ENCODE results near the gene BRIP1. TPM values are rescaled to one million over a fixed set of nuclear protein-coding genes. Genes with fewer than 3 reads are reported as not detected.
"Not testable (repeated sequence)": the region's sequence is repeated elsewhere in the genome, so short reads cannot be mapped to it uniquely, and the experiment has no call there.

Gene BRIP1
- polyA plus RNA-seq, 5 donors = 8.0 to 22.9 (median 12.8) TPM

GRCh38 chr17:61867033-61867432 is 3.7 kb upstream of the BRIP1 start:
- DNase-seq = no peak

GRCh38 chr17:61863801-61864126 is 436 bp upstream of the BRIP1 start:
- DNase-seq = no peak

GRCh38 chr17:61862105-61862574 is 1.2 kb downstream of the BRIP1 start:
- DNase-seq = no peak

GRCh38 chr17:61860397-61860796 is 2.9 kb downstream of the BRIP1 start:
- DNase-seq = not testable (repeated sequence)

- no peak for DNase-seq
Measured at GRCh38 chr17:61856035-61856434, 7.3 kb downstream of the BRIP1 start.

GRCh38 chr17:61852857-61853256 is 10.5 kb downstream of the BRIP1 start:
- DNase-seq = no peak

GRCh38 chr17:61849674-61850073 is 13.7 kb downstream of the BRIP1 start:
- DNase-seq = peak; percentile 21 to 56

DNA sequence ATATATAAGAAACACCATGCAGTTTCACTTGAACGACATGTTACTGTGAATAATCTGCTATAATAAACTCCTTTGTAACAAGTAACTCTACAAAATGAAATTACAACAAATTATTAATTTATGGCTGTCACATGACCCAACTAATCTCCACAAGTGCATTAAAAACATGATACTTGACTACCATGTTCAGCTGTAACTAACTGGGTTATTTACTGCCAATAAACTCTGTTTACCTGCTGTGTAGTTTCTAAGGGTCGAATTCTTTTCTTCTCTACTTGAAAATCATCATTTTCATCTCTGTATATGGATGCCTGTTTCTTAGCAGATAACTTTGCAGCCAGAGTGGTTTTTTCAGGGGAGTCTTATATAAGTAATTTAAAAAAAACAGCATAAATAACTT is 14.4 kb downstream of the BRIP1 start:
- DNase-seq = no peak

DNA sequence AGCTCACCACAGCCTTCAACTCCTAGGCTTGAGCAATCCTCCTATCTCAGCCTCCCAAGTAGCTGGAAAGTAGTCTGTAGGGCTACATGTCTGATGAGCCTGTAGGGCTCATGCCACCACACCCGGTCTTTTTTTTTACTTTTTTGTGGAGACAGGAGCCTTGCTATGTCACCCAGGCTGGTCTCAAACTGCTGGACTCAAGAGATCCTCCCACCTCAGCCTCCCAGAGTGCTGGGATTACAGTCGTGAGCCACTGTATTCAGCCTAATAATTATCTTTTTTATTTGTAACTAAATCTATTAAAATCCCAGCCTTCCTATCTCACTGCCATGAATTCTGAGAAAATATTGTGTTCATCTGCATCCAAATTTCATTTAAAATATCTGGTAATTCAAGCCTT is 15.1 kb downstream of the BRIP1 start:
- DNase-seq = no peak

DNA sequence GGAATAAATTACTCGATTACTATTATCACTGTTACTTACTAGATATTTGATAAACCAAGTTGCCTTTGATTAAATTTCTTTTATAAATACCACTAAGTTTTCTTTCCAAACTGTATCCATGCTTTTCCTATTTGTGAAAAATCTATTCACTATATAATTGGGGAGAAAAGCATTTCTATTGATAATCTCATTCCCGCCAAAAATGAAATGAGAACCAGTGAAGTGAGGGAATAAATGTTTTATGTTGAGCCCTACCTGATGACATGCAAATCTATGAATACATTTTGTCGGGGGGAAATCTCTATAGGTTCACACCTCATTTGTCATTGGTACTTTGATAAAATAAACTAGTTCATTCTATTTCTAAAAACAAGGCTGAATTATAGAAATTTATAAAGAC is 15.7 kb downstream of the BRIP1 start:
- DNase-seq = no peak

DNA sequence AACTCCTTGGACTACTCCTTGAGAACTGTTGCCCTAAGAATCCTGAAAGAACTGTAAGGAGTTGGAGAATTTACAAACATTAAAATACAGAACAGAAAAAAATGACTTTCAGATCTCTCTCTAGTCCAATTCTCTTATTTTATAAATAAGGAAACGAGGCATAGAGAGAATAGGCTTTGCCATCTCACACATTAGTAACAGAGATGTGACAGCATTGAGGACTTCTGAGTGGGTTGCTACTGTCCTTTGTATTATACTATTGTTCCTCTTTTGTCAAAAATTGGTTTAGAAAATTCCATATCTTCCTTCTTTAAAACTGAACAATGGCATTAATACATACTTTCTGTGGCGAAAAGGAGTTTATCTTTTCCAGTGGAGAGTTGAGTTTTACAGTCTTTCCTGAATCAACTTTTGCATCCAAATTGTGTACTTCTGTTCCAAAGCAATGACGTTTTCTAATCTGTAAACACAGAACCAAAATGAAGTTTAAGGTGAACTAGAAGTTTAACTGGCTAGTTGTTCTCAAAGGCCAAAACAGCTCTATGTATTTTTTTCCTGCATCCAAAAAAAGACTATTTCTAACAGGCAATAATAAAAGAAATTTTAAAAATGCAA is 16.5 kb downstream of the BRIP1 start:
- no peak for DNase-seq

DNA sequence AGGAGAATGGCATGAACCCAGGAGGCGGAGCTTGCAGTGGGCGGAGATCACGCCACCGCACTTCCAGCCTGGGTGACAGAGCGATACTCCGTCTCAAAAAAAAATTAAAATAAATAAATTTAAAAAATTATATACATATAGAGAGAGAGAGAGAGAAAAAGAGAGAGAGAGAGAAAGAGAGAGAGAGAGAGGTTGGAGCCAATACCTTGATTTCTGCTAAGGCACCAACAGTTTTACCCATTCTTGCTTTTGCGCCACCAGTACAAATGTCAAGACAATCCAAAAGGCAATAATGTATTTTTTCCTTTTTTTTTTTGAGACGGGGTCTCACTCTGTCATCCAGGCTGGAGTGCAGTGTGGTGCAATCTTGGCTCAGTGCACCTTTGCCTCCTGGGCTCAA is 17.2 kb downstream of the BRIP1 start:
- DNase-seq = no peak

DNA sequence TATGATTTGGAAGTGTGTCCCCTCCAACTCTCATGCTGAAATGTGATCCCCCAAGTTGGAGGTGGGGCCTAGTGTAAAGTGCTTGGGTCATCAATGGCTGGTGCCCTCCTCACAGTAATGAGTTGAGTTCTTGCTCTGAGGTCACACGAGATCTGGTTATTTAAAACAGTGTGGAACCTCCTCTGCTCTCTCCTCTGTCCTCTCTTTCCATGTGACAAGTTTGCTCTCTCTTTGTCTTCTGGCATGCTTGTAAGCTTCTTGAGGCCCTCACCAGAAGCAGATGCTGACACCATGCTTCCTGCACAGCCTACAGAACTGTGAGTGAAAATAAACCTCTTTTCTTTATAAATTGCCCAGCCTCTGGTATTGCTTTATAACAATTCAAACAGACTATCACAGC is 19.9 kb downstream of the BRIP1 start:
- no peak for DNase-seq

- no peak for DNase-seq
Measured at GRCh38 chr17:61842899-61843298, 20.4 kb downstream of the BRIP1 start.

DNA sequence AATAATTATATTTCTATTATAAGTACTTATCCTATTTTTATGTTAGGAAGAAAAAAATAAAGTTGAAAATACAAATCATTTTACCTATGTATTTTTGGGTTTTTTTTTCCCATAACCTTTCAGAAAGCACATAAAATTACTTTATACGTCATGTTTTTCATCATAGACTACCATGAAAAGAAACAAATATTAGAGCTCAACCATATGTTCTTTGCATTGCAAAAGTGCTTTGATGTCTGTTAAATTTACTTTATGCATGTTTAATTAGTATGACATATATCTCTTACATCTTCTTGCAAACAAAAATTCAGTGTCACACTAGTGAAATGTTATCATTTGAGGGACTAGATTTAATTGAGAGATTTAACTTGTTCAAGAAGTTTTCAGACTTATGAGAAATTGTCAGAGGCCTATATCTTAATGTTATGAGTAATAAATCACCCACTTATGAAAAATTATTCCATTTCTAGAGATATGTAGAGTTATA is 24.0 kb downstream of the BRIP1 start:
- DNase-seq = no peak

- peak; percentile 62 to 68 for DNase-seq
Measured at GRCh38 chr17:61837175-61838051, 25.9 kb downstream of the BRIP1 start.

DNA sequence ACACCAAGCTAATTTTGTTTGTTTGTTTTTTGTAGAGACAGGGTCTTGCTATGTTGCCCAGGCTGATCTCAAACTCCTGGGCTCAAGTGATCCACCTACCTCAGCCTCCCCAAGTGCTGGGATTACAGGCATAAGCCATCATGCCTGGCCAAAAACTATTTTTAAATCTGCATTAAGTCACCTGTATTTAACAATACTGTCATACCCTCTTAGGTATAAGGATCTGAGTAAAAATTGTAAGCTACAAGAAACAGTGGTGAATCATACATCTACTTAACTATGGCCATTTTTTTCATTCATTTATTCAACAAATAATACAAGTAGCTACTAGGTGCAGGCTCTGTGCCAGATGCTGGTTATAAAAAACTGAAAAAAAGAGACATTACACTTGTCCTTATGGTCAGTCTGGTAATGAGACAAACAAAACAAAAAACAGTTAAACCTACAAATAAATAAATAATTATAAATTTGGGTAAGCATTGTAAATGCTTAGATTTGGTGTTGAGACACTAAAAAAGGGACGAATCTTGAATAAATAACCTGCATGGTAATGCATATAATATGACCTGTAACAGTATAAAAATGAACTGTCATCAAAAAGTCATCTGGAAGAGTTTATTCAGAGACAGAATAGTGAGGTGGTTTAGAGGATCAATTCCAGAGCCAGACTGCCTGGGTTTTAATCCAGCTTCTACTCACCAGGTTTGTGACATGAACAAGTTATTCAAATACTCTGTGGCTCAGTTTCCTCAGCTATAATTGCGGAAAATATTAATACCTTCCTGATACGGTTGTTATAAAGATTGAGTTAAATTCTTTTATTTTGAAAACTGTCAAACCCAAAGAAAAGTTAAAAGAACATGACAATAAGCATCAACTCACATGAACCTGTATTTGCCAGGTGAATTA is 26.8 kb downstream of the BRIP1 start:
- no peak for DNase-seq

GRCh38 chr17:61835606-61836005 is 27.7 kb downstream of the BRIP1 start:
- DNase-seq = peak in 1 of 2 donors; percentile 8

- no peak for DNase-seq
Measured at GRCh38 chr17:61834610-61835009, 28.7 kb downstream of the BRIP1 start.

GRCh38 chr17:61833536-61834193 is 29.7 kb downstream of the BRIP1 start:
- peak in 1 of 2 donors; percentile 30 for DNase-seq

GRCh38 chr17:61832463-61832862 is 30.9 kb downstream of the BRIP1 start:
- no peak for DNase-seq

DNA sequence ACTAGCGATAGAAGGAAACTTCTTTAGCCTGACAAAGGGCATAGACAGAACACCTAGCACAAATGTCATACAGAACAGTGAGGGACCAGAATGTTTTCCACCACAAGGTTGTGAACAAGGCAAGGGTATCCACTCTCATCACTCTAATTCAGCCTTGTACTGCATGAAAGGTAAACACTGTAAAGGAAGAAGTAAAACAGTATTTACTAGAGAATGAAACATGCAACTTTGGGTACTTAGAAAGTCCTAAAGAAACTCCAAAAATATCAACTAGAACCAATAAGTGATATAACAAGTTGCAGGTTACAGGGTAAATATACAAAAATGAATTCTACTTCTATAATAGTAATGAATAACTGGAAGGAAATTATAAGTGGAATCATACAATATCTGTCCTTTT is 32.2 kb downstream of the BRIP1 start:
- no peak for DNase-seq
